Measurements from ENCODE around the gene KIF5B.
"Not testable (repeated sequence)": the region's sequence is repeated elsewhere in the genome, so short reads cannot be mapped to it uniquely, and the experiment has no call there.

Gene KIF5B

DNA sequence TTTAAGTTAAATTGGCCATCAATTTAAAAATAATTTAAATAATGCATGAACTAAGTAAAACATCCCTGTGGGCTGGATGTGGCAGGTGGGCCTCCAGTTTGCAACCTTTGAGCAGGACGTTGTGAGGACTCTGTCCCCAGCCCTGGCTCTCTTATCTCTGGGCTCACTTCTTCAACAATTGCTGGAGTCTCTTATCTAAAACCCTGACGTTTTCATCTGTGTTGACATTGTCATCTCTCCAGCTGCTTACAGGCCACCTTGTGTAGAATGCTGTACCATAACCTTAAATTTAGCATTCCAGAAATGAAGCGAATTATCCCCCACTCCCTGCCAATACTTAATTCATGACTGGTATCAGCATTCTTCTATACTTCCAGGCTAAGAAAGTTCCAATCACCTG, 3.2 kb upstream of the KIF5B start:
- no peak for DNase-seq

DNA sequence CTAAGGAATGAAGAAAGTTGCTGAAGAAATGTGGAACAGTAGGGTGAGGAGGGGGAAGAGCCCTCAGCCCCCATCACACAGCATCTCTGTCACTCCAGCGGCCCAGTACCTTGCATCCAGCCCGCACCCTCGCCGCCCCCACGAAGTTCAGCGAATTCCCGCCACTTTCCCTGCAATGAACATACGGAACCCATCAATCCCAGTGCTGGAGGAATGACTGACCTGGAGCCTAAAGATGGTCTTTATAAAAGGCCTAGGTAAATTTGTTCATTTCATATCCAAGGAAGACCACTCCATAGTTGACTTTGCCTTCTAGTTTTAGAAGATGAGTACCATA, 779 bp upstream of the KIF5B start:
- no peak for DNase-seq

DNA sequence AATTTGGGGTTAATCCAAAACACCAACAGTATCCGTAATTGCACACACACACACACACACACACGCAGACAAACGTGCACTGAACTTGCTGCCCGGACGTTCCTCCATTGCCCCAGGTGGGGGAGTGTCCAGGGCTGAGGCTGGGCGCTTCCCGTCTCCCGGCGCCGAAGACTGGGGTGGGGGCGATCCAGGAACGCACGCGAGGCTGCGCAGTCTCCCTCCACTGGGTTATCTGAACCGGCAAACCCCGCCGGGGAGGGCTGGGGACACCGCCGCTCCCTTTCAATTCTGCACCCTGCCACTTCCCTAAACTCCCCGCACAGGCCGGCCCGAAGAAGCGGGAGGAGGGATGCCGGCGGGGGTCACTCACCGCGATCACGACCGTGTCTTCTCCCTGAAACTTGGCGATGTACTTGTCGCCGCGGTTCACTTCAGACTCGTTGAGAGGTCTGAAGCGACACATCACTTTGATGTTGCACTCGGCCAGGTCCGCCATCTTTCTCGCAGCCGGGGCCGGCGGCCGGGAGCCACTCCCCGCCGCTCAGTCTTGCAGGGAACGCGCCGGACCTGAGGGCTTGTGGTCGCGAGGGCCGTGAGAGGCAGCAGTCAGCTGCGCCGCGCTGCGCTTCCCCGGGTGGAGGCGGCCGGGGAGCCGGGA, 618 bp downstream of the KIF5B start:
- DNase-seq = peak; percentile 48

DNA sequence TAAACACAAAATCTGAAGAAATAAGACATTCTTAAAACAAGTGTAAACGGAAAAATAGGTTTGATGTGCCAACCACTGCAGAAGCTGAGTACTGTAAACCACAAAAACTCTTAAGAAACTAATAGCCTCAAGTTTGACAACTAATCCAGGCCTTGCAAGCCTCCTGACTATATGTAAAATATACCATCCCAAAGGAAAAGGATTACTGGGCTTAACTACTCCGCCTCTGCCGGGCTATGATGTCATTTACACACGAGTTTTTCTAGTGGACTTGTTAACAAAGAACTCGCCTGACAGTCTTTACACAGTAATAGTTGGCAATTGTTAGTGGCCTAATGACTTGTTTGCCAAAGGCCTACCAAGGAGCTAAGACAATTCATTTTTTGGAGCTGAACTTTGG, 2.1 kb downstream of the KIF5B start:
- DNase-seq = no peak

DNA sequence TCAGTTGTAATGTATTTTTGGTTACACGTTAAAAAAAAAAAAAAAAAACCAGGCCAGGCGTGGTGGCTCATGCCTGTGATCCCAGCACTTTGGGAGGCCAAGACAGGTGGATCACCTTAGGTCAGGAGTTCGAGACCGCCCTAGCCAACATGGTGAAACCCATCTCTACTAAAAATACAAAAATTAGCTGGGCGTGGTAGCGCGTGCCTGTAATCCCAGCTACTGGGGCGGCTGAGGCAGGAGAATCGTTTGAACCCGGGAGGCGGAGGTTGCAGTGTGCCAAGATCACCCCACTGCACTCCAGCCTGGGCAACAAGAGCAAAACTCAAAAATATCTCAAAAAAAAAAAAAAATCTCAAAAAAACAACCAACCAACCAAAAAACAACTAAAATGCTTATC, 2.8 kb downstream of the KIF5B start:
- DNase-seq = not testable (repeated sequence)

DNA sequence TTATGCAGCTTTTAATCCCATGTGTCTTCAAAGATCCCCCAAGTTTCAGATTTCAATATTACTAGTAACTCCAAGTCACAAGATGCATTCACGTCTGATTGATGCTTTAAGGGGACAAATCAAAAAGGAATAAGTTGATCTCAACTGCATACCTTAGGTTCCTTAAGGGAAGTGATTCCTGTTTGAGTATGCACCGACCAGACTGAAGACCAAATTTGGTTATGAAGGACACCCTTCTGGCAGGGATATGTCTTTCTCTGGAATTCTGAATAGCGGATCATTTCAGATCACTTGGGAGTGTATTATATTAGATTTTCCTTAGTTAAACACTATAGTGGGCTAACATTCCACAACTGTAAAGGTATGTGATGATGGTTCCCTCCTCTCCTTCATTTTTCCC, 4.3 kb downstream of the KIF5B start:
- no peak for DNase-seq

DNA sequence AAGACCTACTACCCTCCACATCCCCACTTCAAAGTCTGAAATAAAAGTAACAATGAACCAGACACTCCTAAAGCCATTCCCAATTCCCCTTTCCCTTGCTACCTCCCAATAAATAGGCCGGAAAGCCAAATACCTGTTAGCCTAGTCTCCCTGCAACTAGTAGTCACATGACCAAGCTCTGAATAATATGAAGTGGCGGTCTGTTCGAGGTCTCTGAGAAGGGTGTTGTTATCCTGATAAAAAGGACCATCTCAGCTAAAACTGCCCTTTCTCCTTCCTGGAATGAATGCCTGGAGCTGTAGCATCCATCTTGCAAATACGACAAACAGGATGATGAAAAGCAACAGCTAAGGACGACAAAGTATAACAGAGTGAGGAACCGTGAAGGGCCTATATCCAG, 6.0 kb downstream of the KIF5B start:
- no peak for DNase-seq

DNA sequence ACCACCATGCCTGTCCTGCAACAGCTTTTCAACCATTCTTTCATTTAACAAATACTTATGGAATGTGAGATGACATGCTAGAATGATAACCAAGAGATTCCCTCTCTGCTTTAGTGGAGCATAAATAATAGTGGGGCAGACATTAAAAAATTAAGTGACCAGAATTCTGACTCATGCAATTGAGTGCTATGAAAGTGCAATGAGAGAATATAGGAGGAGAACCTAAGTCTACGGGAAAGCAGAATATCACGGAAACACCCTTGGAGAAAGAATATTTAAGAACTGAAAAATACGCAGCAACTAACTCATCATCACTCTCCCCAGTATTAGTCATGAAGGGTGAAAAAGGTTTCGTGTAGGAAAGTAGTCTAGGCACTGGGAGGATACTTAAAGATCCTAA, 7.1 kb downstream of the KIF5B start:
- DNase-seq = no peak

DNA sequence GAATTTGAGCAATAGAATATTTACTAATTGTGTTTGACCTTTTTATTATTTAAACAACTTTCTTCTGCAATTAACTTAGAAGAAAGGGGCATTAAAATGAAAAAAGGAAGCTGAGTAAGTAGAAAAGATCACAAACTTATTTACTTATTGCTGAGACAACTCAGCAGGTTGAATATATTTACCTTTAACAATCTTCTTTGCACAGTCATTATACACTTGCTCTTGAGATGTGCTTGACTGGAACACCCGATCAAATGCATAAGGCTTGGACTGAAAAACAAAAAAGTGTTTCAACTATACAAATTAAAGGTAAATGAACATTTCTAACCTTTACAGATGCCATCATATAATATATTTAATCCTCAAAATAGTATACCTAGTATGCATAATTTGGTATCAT, 7.9 kb downstream of the KIF5B start:
- no peak for DNase-seq

DNA sequence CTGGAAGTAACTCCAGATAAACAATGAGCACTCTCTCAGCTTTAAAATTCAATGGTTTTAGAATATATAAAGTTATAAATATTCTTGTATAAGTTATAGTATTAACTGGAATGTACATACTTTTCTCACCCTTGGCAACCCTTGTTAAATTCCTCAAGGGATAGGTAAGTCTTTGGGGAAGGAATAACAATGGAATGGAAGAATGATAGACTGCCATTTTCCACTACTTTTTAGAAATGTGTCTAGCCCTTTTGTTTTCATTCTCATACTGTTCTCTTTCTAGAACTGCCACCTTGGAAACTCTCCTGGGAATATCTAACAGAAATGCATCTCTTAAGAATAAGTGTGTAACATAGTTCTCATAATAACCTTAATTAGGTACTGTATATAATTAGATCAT, 8.3 kb downstream of the KIF5B start:
- no peak for DNase-seq

DNA sequence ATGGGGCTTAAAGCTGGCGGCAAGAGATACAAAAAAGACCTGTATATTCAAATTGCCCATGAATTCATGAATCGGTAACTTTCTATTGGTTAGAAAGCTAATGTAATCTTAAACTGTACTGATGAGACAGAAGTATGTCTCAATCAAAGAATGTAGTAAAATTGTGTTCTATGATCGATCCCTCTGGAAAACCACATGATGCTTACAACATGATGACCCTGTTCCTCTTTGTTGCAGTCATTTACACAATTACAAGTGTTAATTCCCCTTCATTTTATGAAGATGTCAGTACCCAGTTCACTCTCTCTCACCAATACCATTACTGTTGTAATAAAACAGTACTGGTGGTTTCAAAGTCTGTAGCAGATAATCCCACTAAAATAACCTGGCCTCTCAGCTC, 10.1 kb downstream of the KIF5B start:
- DNase-seq = no peak

DNA sequence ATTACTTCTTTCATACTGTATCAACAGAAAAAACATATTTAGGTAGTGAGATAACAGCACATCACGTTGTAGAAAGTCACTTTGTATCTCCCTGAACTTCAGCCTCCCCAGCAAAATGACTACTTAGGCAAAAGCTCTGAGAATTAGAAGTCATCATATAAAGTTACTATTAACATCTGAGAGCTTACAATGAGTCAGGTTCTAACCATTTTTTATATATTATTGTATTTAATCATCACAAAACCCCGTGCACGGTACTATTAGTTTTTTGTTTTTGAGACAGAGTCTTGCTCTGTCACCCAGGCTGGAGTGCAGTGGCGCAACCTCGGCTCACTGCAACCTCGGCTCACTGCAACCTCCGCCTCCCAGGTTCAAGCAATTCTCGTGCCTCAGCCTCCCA, 13.5 kb downstream of the KIF5B start:
- not testable (repeated sequence) for DNase-seq

DNA sequence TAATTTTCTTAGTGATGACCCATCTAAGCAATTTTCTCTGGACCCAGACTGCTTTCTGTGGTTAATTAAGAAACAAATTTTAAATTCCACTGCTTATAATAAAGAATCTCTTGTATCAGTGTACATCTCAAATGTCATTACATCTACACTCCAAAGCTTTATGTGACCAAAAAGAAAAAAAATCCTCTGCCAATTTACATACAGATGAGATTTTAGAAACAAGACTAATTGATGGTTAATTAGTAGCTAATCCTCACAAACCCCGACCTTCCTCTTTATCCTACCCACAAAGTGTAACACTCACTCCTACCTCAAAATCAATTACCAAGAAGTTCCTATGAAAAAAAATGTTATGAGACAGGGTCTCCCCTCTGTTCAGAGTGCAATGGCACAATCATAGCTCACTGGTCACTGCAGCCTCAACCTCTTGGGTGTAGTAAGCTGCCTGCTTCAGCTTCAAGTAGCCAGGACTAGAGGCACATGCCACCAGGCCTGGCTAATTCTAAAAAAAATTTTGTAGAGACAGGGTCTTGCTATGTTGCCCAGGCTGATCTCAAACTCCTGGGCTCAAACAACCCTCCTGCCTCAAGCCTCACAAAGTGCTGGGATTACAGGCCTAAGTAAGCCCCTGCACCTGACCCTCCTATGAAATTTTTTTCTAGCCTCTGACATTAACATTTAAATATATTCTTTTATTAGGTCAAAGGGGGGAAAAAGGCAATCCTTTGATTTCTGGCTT, 14.8 kb downstream of the KIF5B start:
- no peak for DNase-seq

DNA sequence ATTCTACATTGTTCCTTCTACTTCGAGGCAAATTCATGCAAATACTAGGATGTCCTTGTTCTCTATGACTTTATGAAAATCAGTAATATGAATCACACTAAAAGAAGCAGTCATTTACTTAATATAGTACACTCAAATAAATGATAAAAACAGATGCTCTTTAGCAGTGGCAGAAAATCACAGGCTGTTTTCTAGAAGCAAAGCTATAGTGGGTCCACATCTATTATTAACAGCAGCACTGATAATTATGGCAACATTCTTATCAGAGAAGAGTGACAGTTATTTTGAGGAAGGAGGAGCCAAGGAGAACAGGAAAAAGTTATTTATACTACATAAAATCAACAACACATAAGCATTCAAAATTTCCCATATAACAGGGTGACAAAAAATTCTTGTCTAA, 16.5 kb downstream of the KIF5B start:
- DNase-seq = no peak

DNA sequence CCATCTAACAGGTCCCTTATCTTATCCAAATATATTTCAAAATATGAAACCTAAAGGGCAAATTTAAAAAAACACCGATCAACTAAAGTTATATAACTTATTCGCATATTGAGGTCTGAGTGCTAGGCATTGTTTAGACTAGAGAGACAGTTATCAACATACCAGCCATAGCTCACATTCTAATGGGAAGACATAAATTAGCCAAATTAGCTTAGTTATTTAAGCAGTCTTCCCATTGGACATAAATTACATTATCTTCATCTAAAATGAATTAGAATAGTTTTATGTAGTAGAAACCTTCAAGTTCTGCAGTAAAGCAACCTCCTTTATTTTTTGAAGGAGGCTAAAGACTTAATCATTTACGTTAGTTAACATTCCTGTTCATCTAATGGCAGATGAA, 17.4 kb downstream of the KIF5B start:
- DNase-seq = no peak

DNA sequence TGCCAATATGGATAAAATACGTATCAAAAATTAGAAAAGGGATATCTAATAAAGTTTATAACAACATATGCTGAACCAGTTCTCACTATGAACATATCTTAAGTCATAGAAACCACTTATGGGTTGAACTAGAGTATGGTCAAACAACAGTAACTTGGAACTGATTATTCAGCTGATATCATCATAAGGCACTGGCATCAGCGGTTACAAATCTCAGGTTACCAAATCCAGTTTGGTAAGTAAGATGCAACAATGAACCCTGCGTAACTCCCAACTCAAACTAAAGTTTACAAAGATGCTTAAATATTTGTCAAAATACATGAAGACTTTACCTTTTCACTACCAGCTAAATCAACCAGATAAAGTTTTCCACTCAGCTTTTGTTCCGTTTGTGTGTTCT, 19.3 kb downstream of the KIF5B start:
- DNase-seq = no peak

DNA sequence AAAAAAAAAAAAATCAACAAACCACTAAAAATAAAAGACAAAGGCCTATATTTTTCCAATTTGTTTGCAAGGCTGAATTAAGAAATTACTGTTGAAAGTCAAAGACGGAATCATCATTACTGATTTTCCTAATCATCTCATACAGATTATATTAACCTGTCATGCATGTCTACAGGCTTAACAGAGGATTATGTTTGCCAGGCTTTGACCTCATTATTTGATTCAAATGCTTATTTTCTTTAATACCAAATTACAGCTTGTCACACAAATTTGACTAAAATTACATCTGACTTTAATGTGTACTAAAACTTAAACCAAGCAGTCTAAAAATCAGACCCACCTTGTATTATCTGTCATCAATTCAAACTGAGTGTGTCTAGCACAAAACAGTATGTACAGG, 21.2 kb downstream of the KIF5B start:
- no peak for DNase-seq

DNA sequence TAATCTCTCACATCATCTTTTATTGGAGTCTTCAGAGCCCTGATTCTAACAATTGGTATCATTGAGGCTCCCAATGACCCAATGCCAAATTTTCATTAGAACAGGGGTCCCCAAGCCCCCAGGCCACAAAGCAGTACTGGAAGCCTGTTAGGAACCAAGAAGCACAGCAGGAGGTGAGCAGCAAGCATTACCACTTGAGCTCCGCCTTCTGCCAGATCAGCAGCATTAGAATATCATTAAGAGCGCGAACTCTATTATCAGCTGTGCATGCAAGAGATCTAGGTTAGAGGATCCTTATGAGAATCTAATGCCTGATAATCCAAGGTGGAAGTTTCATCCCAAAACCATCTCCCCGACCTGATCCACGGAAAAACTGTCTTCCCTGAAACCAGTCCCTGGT, 23.1 kb downstream of the KIF5B start:
- DNase-seq = no peak

DNA sequence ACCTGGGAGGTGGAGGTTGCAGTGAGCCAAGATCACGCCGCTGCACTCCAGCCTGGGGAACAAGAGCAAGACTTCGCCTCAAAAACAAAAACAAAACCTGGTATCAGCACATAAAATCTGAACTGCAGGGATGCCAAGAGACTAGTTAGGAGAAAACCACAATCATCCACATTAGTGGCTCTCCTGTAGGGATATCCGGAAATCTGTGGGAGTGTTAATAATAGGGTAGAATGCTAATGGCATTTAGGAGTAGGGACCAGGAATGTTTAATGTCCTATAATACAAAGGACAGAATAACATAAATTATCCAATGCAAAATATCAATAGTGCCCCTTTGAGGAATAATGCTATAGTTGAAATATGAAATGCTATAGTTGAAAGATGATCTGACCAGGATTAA, 24.3 kb downstream of the KIF5B start:
- no peak for DNase-seq

DNA sequence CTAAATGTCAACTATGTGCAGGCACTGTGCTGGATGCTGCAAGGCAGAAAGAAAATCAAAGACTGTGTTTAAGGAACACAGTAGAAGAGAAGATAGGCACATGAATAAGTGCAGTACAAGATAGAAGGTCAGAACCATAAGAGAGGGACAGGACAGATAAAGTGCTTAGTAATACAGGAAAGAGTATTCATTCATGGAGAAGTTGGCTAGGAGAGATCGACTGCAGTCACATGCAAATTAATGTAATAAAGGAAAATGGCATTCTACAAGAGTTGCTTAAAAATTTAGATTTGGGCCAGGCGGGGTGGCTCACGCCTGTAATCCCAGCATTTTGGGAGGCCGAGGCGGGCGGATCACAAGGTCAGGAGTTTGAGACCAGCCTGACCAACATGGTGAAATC, 24.8 kb downstream of the KIF5B start:
- no peak for DNase-seq

DNA sequence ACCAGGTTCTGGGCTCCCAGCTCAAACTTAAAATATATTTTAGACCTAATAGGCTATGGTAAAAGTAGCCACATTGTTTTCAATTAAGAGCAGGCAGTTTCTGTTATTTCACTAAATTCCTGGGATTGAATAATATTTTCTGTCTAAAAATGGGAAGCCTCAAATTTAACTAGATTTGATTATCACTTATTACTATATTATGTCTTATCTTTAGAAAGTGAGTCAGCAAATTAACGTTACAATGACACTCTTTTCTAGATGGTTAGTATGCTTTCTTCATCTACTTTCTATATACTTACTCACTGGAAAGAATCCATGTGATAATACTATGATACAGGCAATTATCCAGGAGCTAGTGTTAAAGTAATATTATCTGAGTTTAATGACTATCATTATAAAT, 27.5 kb downstream of the KIF5B start:
- DNase-seq = no peak

DNA sequence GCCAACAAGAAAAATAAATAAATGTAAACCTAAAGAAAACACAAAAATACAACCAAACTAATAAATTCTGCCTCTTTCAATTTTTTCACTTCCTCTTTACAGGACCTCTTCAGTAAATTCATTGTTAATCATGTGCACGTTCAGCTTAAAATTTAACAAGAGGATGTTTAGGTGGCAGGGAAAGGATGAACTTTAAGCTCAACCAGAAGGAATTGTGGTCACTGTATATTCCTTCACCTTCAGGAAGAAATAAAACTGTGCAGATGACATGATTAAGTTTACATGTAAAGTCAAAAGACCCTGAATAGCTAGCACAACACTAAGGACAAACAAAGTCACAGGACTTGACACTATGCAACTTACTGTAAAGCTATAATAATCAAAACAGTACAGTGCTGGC, 33.0 kb downstream of the KIF5B start:
- DNase-seq = no peak

DNA sequence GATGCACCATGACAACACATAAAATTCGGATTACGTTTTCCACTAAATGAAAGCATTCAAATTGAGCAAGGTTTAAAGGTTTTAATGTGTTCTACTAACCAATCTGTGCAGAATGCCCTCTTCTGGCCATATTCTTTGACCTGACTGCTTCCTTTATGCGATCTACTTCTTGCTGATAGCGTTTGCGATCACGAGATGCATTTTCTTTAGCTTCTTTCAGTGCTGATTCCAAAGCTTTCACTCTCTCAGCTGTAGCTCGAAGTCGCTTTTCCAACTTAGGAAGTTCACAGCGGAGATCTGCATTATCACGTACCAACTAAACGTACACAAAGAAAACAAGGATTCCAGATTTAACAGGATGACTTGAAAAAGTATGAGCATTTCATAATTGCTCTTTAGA, 39.2 kb downstream of the KIF5B start:
- DNase-seq = no peak

DNA sequence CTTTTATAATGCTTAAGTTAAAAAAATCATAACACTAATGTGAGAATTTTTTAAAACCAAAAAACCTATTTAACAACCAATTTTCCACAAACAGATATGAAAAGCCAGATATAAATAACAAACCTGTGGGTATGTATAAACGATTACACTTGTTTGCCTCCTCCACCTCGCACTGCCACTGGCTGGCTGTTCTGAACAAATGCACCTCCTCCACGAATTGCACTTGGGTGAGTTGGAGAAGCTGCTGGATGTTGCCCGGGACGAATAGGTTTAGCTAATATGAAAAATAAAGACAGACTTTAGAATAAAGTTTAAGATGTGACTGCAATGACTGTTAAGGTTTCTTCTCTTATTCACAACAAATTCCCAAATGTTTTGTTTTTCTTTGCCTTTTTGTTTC, 40.8 kb downstream of the KIF5B start:
- no peak for DNase-seq

DNA sequence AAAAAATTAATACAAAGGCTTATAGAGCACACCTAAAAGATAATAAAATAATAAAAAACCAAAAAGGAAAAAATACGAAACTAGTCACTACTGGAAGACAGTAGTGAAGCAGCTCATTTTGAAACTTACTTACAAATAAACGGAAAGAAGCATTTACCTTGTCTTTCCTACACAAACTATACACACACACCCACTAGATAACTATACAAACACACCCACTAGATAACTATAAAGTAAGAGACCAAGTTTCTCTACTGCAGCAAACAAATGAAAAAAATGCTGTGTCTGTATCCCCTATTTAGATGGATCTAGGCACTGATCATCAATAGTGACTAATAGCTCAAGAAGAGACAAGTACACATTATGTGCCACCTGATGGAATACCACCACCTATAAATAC, 49.2 kb downstream of the KIF5B start:
- no peak for DNase-seq

Measured in activated CD8-positive, alpha-beta memory T cell treated with anti-CD3 and anti-CD28 coated beads, Interleukin-2, amount 50 U/mL, for 4 hours (primary cell).